ENCODE measurements around the gene LRRC75A. TPM values are rescaled to one million over a fixed set of nuclear protein-coding genes. Genes with fewer than 3 reads are reported as not detected.

LRRC75A gene
- total and polyA plus RNA-seq, 2 of the 8 experiments (the other 6 are each of a cell fraction or from before 2014, with no cell fraction given): 9.7 to 9.9 TPM

DNA sequence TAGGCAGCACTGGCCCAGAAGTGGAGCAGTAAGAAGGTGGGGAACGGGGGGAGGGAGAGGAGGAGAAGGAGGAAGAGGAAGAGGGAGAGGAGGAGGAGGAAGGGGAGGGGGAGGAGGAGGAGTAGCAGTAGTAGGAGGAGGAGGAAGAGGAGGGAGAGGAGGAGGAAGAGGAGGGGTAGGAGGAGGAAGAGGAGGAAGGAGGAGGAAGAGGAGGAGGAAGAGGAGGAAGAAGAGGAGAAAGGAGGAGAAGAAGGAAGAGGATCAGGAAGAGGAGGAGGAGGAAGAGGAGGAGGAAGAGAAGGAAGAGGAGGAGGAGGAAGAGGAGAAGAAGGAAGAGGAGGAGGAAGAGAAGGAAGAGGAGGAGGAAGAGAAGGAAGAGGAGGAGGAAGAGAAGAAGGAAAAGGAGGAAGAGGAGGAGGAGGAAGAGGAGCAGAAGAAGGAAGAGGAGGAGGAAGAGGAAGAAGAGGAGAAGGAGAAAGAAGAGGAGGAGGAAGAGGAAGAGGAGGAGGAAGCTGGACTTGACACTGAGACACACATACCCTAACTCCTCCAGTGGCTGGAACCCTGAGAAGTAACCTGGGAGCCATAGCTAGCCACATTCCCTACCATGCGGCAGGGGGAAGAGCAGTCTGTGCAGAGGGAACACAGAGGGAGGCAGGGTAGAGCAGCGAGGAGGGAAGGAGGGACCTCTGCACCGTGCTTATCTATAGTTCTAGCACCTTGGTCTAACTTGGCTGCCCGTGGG lies 35.8 kb downstream of the LRRC75A start:
- H3K9me3 ChIP-seq (ENCODE audit: insufficient read depth in 2 of 2, low read depth in 1 of 2, low read length in 1 of 2): no peaks in the 10 kb centered on the region
- no peak overlapping the region for H3K27ac ChIP-seq (ENCODE audit: low read depth, low read length)
- H2BK12ac ChIP-seq (ENCODE audit: low read depth, low read length): no peak overlapping the region
- H3K9ac ChIP-seq (replicated peaks in 1 of 4; ENCODE audit: extremely low read depth in 1 of 4, low read depth in 3 of 4, low read length in 3 of 4): no peak overlapping the region
- H2BK20ac ChIP-seq (ENCODE audit: low read length): no peak overlapping the region
- H3K27me3 ChIP-seq (replicated peaks in 1 of 4; ENCODE audit: control insufficient read depth in 3 of 4, extremely low read depth in 1 of 4, insufficient read depth in 3 of 4, low read length in 3 of 4): no peaks in the 10 kb centered on the region
- H3K23ac ChIP-seq (ENCODE audit: insufficient read length): no peak overlapping the region
- H3K56ac ChIP-seq (replicated peaks; ENCODE audit: insufficient read length, low read depth, low read length): no peak overlapping the region
- 59% methylated on average over 5 of the region's 5 CpGs; no CpG with 5 or more reads in 1 of the 2 experiments for WGBS, 2 experiments (ENCODE audit: extremely low coverage in 1 of 2, insufficient coverage in 1 of 2, insufficient read length in 1 of 2, insufficient replicate concordance in 2 of 2, low coverage in 1 of 2, low lambda C conversion rate in 2 of 2, missing lambda C conversion rate in 1 of 2)
- H3K4me1 ChIP-seq (replicated peaks in 1 of 4; ENCODE audit: control insufficient read depth in 3 of 4, insufficient read depth in 4 of 4, low read length in 3 of 4): peaks cover 6 to 16% (median 12%) of the 10 kb centered on the region in 4 experiments
- H2BK120ac ChIP-seq (replicated peaks; ENCODE audit: low read depth, low read length): no peak overlapping the region
- no peak overlapping the region for H2AFZ ChIP-seq (ENCODE audit: low read length)
- no peak overlapping the region for H4K8ac ChIP-seq (ENCODE audit: extremely low read depth, insufficient read depth, low read length)
- POLR2A ChIA-PET (ENCODE audit: partially characterized antibody): interaction anchor here (0.8 to 17.6 kb wide), 4 partner anchors 15 to 63 kb away, joined by 4 to 204 read pairs (median 4); no protein-coding TSS in a partner anchor
- no peak overlapping the region for H3K4ac ChIP-seq (replicated peaks; ENCODE audit: insufficient read length, low read depth, low read length)
- H3K79me2 ChIP-seq (ENCODE audit: control insufficient read depth in 1 of 2, insufficient read depth in 2 of 2, low read length in 2 of 2): no peaks in the 10 kb centered on the region
- H3K36me3 ChIP-seq (ENCODE audit: control insufficient read depth in 2 of 4, insufficient read depth in 4 of 4, low read length in 3 of 4): no peaks in the 10 kb centered on the region; a peak in 2 of 8 replicates
- no peaks in the 10 kb centered on the region for H3K79me1 ChIP-seq (ENCODE audit: low read depth, low read length)
- FAIRE-seq (no peak), DNase-seq (ENCODE audit: low read depth in 1 of 2, low spot score in 2 of 2) (no peak)
- no peak overlapping the region for H3K4me2 ChIP-seq (ENCODE audit: insufficient read depth in 1 of 2, low read depth in 2 of 2, low read length in 2 of 2)
- CTCF ChIA-PET (ENCODE audit: partially characterized antibody): interaction anchor here (1.0 to 36.9 kb wide), 5 partner anchors 9 to 65 kb away, joined by 3 to 941 read pairs (median 124); partner anchors contain the start of gene LRRC75A
- H4K91ac ChIP-seq (replicated peaks; ENCODE audit: insufficient read length, low read length): no peak overlapping the region
- no peak overlapping the region for H2BK15ac ChIP-seq (ENCODE audit: low read length)
- H3K14ac ChIP-seq (ENCODE audit: insufficient read length): no peak overlapping the region
- no peaks in the 10 kb centered on the region for H3K23me2 ChIP-seq (ENCODE audit: low read depth, low read length)
- H3K18ac ChIP-seq (ENCODE audit: extremely low read depth, low read length): no peak overlapping the region
- no peak overlapping the region for H3K4me3 ChIP-seq (ENCODE audit: extremely low read depth in 1 of 4, insufficient read depth in 2 of 4, low read depth in 3 of 4, low read length in 4 of 4)
- peaks cover 0 to 4% of the 10 kb centered on the region in 2 experiments for H4K20me1 ChIP-seq (replicated peaks in 1 of 2; ENCODE audit: control insufficient read depth in 1 of 2, insufficient read depth in 2 of 2, low read length in 2 of 2)
- H2BK5ac ChIP-seq (ENCODE audit: low read depth, low read length): no peak overlapping the region; the same call in 1 of the 2 replicates
- no peak overlapping the region; the same call in 1 of the 2 replicates for H2AK5ac ChIP-seq (ENCODE audit: low read depth, low read length)
- no peak overlapping the region for H4K5ac ChIP-seq (ENCODE audit: insufficient read length, low read depth, low read length)
- no peak for TF ChIP-seq NRF1 (IDR thresholded peaks at IDR 0.05; ENCODE audit: low read depth, low read length)
- no peak for TF ChIP-seq RNF2 (IDR thresholded peaks at IDR 0.05; ENCODE audit: borderline replicate concordance, low read depth, low read length, missing control alignments, poor library complexity, severe bottlenecking)
- TF ChIP-seq SIX5 (IDR thresholded peaks at IDR 0.05; ENCODE audit: low read depth, low read length): no peak
- no peak for TF ChIP-seq SAP30 (IDR thresholded peaks at IDR 0.05; ENCODE audit: insufficient read depth, insufficient replicate concordance, low read length)
- TF ChIP-seq POU5F1 (IDR thresholded peaks at IDR 0.05; ENCODE audit: low read depth, low read length): no peak
- TF ChIP-seq SP1 (IDR thresholded peaks at IDR 0.05; ENCODE audit: low read depth, low read length): no peak
- no peak for TF ChIP-seq PHF8 (conservative IDR thresholded peaks at IDR 0.05; ENCODE audit: low read depth, low read length)
- TF ChIP-seq TAF7 (optimal IDR thresholded peaks at IDR 0.05; ENCODE audit: borderline replicate concordance, low read depth, low read length): no peak
- TF ChIP-seq, protein P1, sequence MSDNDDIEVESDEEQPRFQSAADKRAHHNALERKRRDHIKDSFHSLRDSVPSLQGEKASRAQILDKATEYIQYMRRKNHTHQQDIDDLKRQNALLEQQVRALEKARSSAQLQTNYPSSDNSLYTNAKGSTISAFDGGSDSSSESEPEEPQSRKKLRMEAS (IDR thresholded peaks at IDR 0.05): no peak
- no peak for TF ChIP-seq BACH1 (IDR thresholded peaks at IDR 0.05; ENCODE audit: low read length)
- no peak for TF ChIP-seq GTF2F1 (IDR thresholded peaks at IDR 0.05; ENCODE audit: borderline replicate concordance, low read depth, low read length)
- TF ChIP-seq TEAD4 (IDR thresholded peaks at IDR 0.05; ENCODE audit: low read depth, low read length): no peak

Data from H1 (cell line).